Left hindlimb (tissue), 1 donor: ENCODE measurements around the gene BMP2K.

Experiments
- DNase-seq: peaks from one replicate; pipeline ENCODE4 v3.0.0-alpha.2; 2018

The BMP2K gene

GRCh38 chr4:78776079-78776728 lies at the start of gene BMP2K:
TSS of gene BMP2K (plus strand) at chr4:78776350. CDS start at chr4:78776544, 194 bp downstream.
- DNase-seq, result peak; percentile 92

DNA sequence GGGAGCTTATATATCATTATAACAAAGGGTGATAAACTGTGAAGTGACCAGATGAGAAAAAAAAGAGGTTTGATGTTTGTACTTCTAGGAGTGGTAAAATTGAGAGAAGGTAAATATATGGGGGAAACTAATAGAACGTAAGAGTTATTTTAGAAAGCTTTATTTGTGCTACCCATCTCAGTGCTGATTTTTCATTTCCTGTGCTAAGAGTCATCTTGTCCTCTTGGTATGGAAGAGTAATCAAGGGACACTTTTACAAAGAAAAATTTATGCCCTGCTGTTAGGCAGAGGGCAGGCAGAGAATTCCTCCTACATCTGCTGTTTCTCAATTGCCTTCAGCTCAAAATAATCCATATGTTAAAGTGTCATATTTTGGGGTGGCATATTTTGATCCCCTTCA lies 49.6 kb upstream of the BMP2K start:
- no peak for DNase-seq

GRCh38 chr4:78732332-78733104 lies 43.6 kb upstream of the BMP2K start:
- no peak for DNase-seq

GRCh38 chr4:78734441-78735162 lies 41.5 kb upstream of the BMP2K start:
- DNase-seq, result no peak

- no peak for DNase-seq
Observed at GRCh38 chr4:78735697-78736096, 40.5 kb upstream of the BMP2K start.

DNA sequence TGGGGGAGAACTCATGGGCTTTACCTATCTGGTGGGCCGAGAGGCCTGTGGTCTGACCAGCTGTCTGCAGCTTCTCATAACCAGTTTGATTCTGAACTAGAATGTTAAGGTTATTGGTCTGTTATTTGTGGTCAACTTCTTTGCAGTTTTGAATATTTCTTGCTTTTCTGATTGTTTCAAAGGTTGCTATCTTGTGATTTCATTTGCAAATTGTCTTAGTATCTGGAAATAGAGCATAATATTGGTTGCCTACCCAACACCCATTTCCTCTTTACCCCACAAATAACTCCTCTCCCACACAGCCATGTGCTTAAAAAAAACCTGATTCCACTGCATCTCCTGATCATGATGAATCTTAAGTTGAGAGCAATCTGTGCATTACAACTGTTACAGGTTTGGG lies 39.1 kb upstream of the BMP2K start:
- DNase-seq, result no peak

- DNase-seq, result no peak
Observed at GRCh38 chr4:78737973-78738372, 38.2 kb upstream of the BMP2K start.

DNA sequence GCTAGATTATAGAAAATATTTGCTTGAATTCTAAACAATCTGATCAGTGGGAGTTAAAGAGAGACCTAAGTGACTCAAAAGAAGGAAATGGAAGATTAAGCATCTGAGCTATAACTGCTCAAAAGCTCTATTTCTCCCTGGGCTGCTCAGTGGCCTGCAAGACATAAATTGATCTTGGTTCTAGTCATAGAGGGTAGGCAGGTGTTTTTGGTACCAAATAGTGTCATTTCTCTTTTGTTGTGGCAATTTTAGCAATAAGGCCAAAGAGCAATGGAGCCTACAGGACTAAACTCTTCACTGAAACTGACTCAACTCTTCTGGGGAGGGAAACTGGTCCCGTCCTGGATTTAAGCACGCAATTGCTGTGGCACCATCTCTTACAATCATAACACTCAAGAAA lies 33.9 kb upstream of the BMP2K start:
- DNase-seq, result no peak

DNA sequence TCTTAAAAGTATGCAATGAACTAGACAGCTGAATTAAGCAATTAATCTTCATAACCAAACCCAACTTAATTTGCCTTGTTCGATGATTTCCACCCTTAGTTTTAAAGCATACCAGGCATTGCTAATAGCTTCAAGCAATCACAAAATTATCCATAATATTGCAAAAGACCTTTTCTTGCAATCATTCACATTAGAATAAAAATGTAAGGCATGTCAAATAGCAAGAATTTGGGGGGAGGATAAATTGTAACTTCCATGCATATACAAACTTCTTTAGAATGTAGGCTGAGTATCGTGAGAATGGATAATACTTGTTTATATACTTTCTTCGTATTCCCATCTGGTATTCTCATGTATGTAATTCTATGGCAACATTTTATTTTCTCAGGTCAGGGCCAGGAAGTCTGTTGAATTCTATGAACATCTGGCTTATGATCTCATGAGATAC lies 28.7 kb upstream of the BMP2K start:
- no peak for DNase-seq

GRCh38 chr4:78748381-78748780 lies 27.8 kb upstream of the BMP2K start:
- no peak for DNase-seq

GRCh38 chr4:78749258-78749971 lies 26.7 kb upstream of the BMP2K start:
- no peak for DNase-seq

- DNase-seq, result no peak
Observed at GRCh38 chr4:78749972-78750727, 26.0 kb upstream of the BMP2K start.

GRCh38 chr4:78753091-78753490 lies 23.1 kb upstream of the BMP2K start:
- DNase-seq, result no peak

- no peak for DNase-seq
Observed at GRCh38 chr4:78754872-78755271, 21.3 kb upstream of the BMP2K start.

- DNase-seq, result no peak
Observed at GRCh38 chr4:78756137-78756536, 20.0 kb upstream of the BMP2K start.

- no peak for DNase-seq
Observed at GRCh38 chr4:78756776-78757175, 19.4 kb upstream of the BMP2K start.

DNA sequence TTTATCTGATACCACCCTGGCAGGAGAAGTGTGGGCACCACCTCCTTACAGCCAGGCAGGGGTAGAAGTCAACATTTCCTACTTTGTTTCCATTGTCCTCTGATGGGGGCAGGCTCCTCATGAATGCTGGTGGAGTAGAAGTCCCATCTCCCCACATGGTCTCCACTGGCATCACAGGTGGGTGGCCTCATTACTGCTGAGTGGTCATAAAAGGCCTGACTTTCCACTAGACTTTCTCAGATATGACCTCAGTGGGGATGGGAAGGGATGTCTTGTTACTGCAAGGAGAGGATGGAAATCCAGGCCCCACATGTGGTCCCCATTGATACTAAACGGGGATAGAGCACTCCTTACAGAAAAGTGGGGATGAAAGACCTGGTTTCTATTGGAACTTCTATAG lies 18.6 kb upstream of the BMP2K start:
- no peak for DNase-seq

DNA sequence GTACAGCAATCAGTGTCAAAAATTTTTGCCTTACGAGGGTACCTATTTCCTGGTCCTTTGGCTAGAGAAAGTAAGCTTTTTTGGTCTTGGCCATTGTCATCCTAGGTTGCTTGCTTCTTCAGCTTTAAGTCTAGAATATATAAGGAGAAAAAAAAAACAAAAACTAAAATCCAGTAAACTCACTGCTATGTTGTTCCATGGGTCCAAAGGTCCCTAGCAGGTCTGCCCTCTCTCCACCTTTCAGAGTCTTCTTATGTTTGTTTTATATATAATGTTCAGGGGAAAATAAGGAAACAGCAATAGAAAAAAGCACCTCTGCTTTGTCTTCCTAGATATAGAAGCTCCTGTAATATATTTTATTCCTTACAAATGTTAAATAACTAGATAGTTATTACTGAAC lies 18.1 kb upstream of the BMP2K start:
- no peak for DNase-seq

DNA sequence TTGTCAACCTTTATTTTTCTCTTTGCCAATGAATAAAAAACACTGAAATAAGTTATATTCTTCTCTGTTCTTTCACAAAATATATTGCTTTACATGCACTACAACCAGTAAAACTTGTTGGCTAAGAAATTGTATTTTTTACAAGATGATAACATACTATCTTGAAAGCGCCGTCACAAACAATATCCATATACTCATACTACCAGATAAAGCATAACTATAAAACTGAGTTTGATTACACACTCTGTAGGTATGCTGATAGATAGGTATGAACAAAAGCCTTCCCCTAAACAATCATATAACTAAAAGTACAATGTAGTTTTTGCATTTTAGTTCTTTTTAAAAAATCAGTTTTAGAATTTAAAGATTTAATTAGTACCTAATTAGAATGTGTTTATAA lies 13.6 kb upstream of the BMP2K start:
- DNase-seq, result no peak

DNA sequence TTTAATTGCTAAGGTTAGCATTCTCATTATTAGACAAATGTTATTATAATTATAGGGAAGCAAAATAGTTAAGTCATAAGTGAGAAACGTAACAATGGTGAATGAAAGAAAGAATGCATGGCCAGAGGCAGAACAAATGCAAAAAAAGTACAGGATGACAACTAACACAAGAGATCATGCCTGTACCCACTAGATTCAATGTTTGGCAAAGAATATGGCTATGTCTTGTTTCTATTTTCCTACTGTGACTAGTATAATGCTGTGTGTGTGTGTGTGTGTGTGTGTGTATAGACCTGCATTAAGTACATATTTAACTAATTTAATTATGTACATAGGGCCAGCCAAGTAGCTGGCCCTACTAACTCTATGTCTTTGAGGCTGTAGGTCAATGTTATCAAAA lies 12.9 kb upstream of the BMP2K start:
- no peak for DNase-seq

GRCh38 chr4:78763763-78764387 lies 12.3 kb upstream of the BMP2K start:
- DNase-seq, result no peak

DNA sequence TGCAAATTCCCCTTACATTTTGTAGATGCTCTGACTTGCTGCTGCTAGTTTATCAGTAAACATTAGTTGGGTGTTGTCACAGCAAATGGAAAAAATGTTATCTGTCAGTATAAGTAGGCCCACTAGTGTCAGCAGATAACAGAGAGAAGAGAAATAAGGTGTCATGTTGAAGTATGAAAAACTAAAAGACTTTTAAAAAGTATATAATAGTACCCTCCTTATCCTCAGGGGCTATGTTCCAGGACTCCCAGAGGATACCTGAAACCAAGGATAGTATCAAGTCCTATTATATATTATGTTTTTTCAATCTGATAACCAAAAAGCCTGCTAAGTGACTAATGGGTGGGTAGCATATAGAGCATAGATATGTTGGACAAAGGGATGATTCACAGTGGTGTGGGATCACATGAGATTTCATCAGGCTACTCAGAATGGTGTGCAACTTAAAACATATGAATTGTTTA lies 11.6 kb upstream of the BMP2K start:
- no peak for DNase-seq
